GM13976 (cell line): Measurements from ENCODE around the gene OR9A2.

Experiments
- DNase-seq: peaks from one replicate; pipeline ENCODE4 v3.0.0; 2012; ENCODE audit warnings: low spot score
- CTCF ChIP-seq: IDR thresholded peaks from 2 replicates; pipeline ENCODE4 v1.5.1; 2012; ENCODE audit warnings: borderline replicate concordance, mild to moderate bottlenecking; ENCODE audit not compliant: insufficient read depth; ENCODE audit errors: extremely low read depth, missing control alignments, control extremely low read depth
- in situ Hi-C: fragments of 300-500 bp; cut with MboI; formaldehyde crosslinking; loops from one replicate; pipeline ENCODE4 v1.12.0; 2022; ENCODE audit warnings: low sequenced_read_pairs, mixed read lengths, inconsistent platforms; ENCODE audit not compliant: unreplicated experiment

Gene OR9A2, protein sequence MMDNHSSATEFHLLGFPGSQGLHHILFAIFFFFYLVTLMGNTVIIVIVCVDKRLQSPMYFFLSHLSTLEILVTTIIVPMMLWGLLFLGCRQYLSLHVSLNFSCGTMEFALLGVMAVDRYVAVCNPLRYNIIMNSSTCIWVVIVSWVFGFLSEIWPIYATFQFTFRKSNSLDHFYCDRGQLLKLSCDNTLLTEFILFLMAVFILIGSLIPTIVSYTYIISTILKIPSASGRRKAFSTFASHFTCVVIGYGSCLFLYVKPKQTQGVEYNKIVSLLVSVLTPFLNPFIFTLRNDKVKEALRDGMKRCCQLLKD

GRCh38 chr7:143027032-143027431, at the start of gene OR9A2:
Gene OR9A2 (minus strand): TSS chr7:143027132. CDS start chr7:143027132, 0 bp downstream.
- in situ Hi-C loops, result no loop called here
- TF ChIP-seq CTCF, result no peak
- no peak for DNase-seq

- TF ChIP-seq CTCF, result no peak
- in situ Hi-C loops, result no loop called here
- DNase-seq, result no peak
Observed at GRCh38 chr7:143074141-143074540, 47.2 kb upstream of the OR9A2 start.

DNA sequence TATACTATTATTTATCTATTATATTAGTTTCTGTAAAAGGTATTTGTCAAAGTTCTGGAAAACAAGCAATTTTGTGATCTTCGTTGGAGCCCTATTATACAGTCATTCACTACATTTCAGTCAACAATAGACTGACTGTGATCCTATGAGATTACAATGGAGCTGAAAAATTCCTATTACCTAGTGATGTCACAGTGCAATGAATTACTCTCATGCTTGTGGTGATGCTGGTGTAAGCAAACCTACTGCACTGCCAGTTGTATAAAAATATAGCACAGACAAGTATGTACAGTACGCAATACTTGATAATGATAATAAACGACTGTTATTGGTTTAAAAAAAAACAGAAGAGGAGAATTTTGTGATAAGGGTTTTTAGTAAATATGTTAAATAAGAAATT, 46.6 kb upstream of the OR9A2 start:
- DNase-seq, result no peak
- TF ChIP-seq CTCF, result no peak
- in situ Hi-C loops, result no loop called here

- DNase-seq, result no peak
- in situ Hi-C loops, result no loop called here
- no peak for TF ChIP-seq CTCF
Observed at GRCh38 chr7:143069912-143070500, 43.1 kb upstream of the OR9A2 start.

- DNase-seq, result no peak
- TF ChIP-seq CTCF, result no peak
- in situ Hi-C loops, result no loop called here
Observed at GRCh38 chr7:143068446-143068845, 41.5 kb upstream of the OR9A2 start.

DNA sequence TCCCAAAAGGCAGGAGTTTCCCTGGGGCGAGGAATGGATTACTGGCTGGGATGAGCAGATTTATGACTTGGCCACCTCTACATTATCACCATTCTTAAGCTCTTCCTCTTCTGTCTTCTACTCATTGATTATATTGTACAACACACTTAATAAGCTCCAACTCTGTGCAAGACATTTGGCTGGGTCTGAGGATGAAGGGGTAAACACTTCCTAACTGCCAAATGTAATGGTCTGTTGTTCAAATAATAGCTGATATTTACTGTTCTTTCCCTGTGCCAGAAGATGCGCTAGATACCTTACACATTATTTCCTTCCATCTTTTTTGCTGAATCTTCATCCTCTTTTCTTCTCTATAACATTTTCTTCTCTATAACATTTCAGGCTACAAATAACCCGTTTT, 36.8 kb upstream of the OR9A2 start:
- no peak for TF ChIP-seq CTCF
- no peak for DNase-seq
- in situ Hi-C loops, result no loop called here
